HG02970 (cell line): ENCODE measurements around the gene SGCG.

Experiments used
- ATAC-seq: cut with Tn5 transposase; IDR thresholded peaks from one replicate; pipeline ENCODE4 v1.9.1; 2021; ENCODE audit warnings: mild to moderate bottlenecking, moderate library complexity, moderate number of reproducible peaks; ENCODE audit not compliant: unreplicated experiment, low FRiP score

The SGCG gene

GRCh38 chr13:23322353-23323336 is 141.9 kb downstream of the SGCG start:
- ATAC-seq: no peak

GRCh38 chr13:23323946-23324709 is 143.3 kb downstream of the SGCG start:
- no peak for ATAC-seq

DNA sequence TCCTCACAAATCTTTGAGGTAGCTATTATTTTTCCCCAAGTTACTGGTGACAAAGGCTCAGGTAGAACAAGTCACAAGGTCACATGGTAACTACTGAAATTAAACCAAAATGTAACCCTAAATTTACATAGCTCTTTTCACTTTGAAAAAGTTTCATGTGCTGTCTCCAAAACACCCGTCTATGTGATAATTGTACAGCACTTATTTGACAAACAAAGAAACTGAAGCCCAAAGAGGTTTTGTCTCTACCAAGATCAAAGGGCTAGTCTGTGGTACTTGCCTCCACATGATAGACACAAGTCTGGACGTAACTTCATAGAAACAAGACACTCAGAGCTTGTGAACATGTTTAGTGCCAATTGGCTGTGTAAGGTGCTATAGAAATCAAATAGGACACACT is 144.4 kb downstream of the SGCG start:
- ATAC-seq: no peak

- no peak for ATAC-seq
Observed at GRCh38 chr13:23330356-23330755, 149.6 kb downstream of the SGCG start.

GRCh38 chr13:23339225-23339624 is 158.4 kb downstream of the SGCG start:
- ATAC-seq: no peak

DNA sequence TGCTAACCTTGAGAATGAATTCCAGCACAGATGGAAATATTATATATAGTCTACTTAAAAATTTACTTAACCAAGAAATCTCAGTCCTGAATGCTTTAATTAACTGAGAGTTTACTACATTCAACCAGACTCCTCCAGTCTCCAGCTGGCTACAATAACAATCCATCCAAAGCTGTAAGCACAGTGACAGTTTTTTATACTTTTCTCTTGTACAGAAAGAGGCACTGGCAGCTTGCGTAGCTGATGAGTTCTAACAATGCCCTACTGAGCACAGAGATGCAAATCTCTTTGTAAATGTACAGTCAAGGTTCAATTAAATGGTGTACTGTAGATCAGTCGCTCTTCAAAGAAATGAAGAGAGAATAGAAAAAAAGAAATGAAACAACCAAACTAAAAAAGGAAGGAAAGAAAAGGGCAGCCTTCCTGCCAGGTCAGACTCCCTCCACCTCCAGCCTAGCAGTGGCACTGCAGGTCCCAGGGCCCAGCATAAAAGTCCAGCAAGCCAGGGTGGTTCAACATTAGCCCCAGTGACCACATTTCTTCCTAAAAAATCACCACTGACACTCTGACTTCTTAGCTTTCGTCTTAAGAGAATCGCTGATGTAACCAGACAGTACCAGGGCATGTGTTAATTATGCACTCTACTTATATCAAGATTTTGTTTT is 164.3 kb downstream of the SGCG start:
- no peak for ATAC-seq

- ATAC-seq: no peak
Observed at GRCh38 chr13:23347601-23348000, 166.8 kb downstream of the SGCG start.

DNA sequence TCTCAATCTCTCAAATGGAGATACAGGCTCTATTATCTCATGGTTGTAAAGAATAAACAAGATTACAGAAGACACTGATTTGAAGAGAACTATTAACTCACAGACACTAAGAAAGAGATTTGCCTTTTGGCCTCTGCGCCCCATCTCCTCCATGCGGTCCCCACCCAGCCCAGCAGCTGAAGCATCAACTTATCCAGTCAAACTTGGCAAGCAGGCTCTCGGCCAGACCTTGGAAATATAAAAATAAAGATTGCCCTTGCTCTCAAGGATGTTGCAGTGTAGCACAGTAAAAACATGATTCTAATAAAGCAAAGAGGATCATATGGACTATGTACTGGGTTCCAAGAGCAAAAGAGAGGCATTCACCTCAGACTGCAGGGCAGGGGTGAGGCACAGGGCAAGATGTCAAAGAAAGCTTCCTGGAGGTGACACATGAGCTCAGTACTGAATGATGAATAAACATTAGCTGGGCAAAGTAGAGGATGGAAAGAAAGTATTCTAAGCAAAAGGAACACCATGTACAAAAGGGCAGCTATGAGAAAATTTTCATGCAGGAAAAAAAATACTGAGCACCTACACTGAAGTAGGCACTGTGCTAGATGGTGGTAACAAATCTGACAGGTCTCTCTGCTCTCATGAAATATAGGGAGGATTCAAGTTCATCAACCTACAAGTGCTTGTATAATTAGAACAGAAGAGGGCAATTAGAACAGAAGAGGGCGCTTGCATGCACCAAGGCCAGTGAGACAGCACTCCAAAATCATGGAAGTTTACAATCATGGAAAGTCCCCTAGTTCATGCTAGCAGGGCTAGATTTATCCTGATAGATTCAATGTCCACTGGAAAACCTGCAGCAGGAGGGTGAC is 167.7 kb downstream of the SGCG start:
- ATAC-seq: no peak

- ATAC-seq: no peak
Observed at GRCh38 chr13:23349161-23349897, 168.6 kb downstream of the SGCG start.

DNA sequence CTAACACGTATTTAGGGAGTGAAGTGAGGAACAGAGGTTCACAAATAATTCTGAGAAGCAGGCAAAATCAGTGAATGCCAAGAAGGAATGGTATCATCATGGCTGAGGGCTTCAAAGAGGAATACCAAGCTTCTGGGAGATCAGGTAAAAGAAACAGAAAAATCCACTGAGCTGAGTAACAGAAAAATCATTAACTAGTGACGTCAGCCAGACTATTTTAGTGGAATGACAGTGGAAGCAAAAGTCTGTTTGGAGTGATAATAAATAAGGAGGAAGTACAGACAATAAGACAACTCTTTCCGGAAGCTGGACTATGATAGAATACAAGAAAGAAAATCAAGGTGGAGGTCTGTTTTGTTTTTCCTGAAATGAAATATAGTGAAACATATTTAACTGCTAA is 169.2 kb downstream of the SGCG start:
- ATAC-seq: no peak

- ATAC-seq: no peak
Observed at GRCh38 chr13:23352161-23352560, 171.4 kb downstream of the SGCG start.

GRCh38 chr13:23354520-23354919 is 173.7 kb downstream of the SGCG start:
- no peak for ATAC-seq

- no peak for ATAC-seq
Observed at GRCh38 chr13:23356368-23356767, 175.6 kb downstream of the SGCG start.

DNA sequence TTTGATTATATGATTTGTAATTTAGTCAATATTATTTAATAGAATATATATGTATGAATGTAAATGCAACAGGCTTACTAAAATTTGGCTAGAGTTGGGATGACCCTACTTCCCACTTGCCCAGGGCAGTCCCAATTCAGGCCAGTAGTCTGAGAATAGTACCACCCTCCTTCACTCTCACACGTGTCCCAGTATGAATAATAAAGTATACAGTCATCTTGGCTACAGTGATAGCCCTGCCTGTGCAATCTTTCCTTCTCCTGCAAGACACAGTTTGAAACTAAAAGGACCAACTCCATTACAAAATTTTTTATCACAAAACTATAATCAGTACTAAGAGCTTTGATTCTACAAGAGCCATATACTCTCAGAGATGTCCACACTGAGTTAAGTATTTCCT is 176.6 kb downstream of the SGCG start:
- no peak for ATAC-seq

GRCh38 chr13:23359882-23360281 is 179.1 kb downstream of the SGCG start:
- no peak for ATAC-seq

- ATAC-seq: no peak
Observed at GRCh38 chr13:23365652-23366051, 184.9 kb downstream of the SGCG start.

GRCh38 chr13:23367907-23368306 is 187.1 kb downstream of the SGCG start:
- ATAC-seq: no peak

DNA sequence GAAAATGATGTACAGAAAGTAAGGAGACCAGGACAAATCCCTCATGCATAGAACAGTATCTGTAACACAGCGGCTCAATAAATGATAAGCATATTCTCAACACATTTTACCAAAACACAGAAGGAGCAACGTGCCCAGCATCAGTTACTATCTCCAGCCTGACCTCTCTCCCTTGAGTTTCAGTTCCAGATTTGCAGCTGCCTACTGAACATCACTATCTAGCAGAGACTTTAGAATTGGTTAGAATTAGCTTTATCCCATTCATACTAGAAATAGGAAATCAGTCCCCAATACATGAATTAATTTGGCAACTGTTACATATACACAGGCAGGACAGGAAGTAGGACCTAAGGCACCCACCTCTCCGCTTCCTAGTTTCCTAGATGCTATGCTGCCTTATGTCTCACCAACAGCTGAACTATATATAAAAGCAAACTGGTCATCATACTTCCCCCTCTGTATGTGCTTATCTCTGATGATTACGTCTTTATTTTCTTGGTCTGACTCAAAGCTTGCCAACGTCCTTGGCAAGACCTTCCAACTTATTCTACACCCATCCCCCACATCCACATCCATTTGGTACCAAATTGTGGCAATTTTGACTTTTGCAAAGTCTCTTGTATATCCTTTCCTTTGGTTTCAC is 191.6 kb downstream of the SGCG start:
- no peak for ATAC-seq
